Measurements from ENCODE around the gene PRKAG1.

PRKAG1 gene

GRCh38 chr12:48990552-48990951 lies 28.0 kb downstream of the PRKAG1 start:
- in situ Hi-C loops (cut with HindIII; ENCODE audit: low sequenced_read_pairs), result no loop called here

DNA sequence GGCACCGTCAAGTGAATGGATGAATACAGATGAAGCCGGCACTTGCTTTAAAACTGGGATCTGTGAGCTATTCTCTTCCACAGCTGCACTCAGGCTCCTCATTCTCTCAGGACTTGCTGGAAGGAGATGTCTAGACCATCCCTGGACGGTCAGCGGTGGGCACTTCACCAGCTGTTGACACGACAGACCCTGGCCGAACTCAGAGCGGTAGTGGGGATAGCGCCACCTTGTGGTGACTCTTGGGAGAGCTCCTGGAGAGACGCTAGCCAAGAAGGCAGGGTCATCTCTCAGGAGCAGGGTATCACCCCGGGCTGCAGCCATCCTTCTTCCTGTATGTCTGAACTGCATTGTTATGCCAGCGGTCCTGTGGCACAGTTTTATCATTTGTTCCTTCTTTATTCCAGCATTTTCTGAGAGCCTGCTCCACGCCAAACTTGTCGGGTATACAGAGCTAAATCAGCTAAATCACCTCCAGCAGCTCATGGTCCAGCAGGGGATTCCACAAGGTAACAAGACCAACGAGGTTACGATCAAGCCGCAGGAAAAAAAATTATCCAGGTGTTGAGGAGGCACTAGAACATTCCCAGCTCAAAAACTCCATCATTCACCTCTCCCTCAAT lies 30.4 kb downstream of the PRKAG1 start:
- in situ Hi-C loops (cut with HindIII; ENCODE audit: low sequenced_read_pairs), result loop anchor here (5.0 to 10.0 kb wide), 2 partner anchors 51 to 57 kb away; no protein-coding TSS in a partner anchor

DNA sequence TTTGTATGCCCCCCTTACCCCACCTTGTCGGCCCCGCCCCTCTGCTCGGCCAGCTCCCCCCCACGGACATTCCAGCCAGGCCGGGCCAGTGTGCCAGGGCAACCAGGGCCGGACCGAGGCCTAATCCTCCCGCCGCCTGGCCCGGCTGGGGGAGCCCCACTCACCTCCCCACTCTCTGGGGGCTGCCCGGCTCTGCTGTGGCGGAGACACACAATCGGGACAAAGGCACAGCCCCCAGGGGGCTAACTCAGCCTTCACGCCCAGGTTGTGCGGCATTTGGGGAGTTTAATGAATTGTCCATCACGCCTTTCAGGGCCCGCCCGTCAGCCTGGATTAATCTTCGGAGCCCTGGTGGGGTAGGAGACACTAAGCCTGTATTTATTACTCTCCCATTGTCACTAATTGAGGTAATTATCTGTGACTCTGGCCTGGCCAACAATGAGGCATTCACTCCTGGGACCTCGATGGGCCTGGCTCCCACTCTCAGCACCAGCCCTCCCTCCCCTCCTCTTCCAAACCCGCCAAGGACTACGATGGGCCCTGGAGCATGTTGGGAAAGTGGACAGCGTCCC lies 31.8 kb downstream of the PRKAG1 start:
- in situ Hi-C loops (cut with HindIII; ENCODE audit: low sequenced_read_pairs), result loop anchor here (5.0 to 10.0 kb wide), 2 partner anchors 50 to 58 kb away; no protein-coding TSS in a partner anchor

DNA sequence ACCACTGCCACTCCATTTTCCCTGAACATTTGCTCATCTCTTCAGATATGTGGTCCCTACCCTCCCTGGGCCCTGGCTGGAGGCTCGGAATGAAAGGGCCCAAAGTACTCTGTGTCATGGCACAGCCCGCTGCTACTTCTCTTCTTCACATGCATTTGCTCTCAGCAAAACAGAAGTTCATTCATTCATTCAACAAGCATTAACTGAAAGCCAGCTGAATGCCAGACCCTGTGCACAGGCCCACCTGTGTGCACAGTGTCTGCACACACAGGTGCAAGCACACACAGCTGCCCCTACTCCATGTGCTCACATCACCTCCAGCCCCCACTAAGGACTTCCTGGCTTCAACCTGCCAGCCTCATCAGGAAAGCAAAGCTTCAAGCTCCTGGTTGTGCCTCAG lies 32.7 kb downstream of the PRKAG1 start:
- in situ Hi-C loops (cut with HindIII; ENCODE audit: low sequenced_read_pairs), result loop anchor here (5.0 to 10.0 kb wide), 2 partner anchors 49 to 59 kb away; no protein-coding TSS in a partner anchor

DNA sequence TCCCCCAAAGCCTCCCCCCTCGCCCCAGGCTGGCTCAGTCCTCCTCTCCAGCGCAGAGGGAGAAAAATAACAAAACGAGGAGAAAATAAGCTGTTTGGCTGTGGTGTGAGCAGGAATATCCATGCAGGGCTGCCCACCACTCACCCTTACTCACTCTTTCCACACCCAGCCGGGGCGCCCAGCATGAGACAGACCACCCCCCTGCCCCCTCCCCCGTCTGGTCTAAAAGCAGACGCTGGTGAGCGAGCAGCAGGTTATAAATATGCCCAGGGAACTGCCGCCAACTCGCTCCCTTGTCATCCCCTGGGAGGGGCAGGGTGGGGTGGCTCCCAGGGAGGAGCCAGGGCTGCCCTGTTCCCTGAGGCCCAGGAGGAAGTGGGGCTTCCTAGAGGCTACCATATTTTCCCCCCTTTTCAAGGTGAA lies 33.1 kb downstream of the PRKAG1 start:
- in situ Hi-C loops (cut with HindIII; ENCODE audit: low sequenced_read_pairs), result loop anchor here (5.0 to 10.0 kb wide), 2 partner anchors 48 to 59 kb away; no protein-coding TSS in a partner anchor

GRCh38 chr12:48982397-48983080 lies 36.0 kb downstream of the PRKAG1 start:
- in situ Hi-C loops (cut with HindIII; ENCODE audit: low sequenced_read_pairs), result loop anchor here (10.0 kb wide), 1 partner anchor 62 kb away; no protein-coding TSS in a partner anchor

- in situ Hi-C loops (cut with HindIII; ENCODE audit: low sequenced_read_pairs), result loop anchor here (10.0 kb wide), 1 partner anchor 63 kb away; no protein-coding TSS in a partner anchor
Measured at GRCh38 chr12:48981757-48982157, 36.8 kb downstream of the PRKAG1 start.

DNA sequence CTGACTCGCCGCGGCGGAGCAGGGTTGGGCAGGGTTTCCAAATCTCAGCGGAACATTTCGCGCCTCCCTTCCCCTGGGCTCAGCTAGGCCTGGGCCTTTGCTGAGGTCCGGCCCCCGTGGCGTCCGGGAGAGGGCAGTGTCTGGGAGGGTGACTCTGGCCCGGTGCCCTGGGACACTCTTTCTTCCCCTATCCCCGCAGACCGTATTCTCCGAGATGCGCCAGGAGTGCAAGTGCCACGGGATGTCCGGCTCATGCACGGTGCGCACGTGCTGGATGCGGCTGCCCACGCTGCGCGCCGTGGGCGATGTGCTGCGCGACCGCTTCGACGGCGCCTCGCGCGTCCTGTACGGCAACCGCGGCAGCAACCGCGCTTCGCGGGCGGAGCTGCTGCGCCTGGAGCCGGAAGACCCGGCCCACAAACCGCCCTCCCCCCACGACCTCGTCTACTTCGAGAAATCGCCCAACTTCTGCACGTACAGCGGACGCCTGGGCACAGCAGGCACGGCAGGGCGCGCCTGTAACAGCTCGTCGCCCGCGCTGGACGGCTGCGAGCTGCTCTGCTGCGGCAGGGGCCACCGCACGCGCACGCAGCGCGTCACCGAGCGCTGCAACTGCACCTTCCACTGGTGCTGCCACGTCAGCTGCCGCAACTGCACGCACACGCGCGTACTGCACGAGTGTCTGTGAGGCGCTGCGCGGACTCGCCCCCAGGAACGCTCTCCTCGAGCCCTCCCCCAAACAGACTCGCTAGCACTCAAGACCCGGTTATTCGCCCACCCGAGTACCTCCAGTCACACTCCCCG lies 37.4 kb downstream of the PRKAG1 start:
- in situ Hi-C loops (cut with HindIII; ENCODE audit: low sequenced_read_pairs), result loop anchor here (10.0 kb wide), 1 partner anchor 64 kb away; no protein-coding TSS in a partner anchor

GRCh38 chr12:48980389-48980952 lies 38.1 kb downstream of the PRKAG1 start:
- in situ Hi-C loops (cut with HindIII; ENCODE audit: low sequenced_read_pairs), result loop anchor here (10.0 kb wide), 1 partner anchor 64 kb away; no protein-coding TSS in a partner anchor

GRCh38 chr12:48979602-48980388 lies 38.8 kb downstream of the PRKAG1 start:
- in situ Hi-C loops (cut with HindIII; ENCODE audit: low sequenced_read_pairs), result loop anchor here (10.0 kb wide), 1 partner anchor 65 kb away; no protein-coding TSS in a partner anchor

- in situ Hi-C loops (cut with HindIII; ENCODE audit: low sequenced_read_pairs), result no loop called here
Measured at GRCh38 chr12:48978741-48979601, 39.6 kb downstream of the PRKAG1 start.

GRCh38 chr12:48978291-48978740 lies 40.3 kb downstream of the PRKAG1 start, which contains the start of gene WNT1:
WNT1 (plus strand) TSS chr12:48978322; CDS start chr12:48978651, 329 bp downstream.
- in situ Hi-C loops (cut with HindIII; ENCODE audit: low sequenced_read_pairs), result no loop called here

- in situ Hi-C loops (cut with HindIII; ENCODE audit: low sequenced_read_pairs), result no loop called here
Measured at GRCh38 chr12:48977290-48978281, 41.0 kb downstream of the PRKAG1 start.

DNA sequence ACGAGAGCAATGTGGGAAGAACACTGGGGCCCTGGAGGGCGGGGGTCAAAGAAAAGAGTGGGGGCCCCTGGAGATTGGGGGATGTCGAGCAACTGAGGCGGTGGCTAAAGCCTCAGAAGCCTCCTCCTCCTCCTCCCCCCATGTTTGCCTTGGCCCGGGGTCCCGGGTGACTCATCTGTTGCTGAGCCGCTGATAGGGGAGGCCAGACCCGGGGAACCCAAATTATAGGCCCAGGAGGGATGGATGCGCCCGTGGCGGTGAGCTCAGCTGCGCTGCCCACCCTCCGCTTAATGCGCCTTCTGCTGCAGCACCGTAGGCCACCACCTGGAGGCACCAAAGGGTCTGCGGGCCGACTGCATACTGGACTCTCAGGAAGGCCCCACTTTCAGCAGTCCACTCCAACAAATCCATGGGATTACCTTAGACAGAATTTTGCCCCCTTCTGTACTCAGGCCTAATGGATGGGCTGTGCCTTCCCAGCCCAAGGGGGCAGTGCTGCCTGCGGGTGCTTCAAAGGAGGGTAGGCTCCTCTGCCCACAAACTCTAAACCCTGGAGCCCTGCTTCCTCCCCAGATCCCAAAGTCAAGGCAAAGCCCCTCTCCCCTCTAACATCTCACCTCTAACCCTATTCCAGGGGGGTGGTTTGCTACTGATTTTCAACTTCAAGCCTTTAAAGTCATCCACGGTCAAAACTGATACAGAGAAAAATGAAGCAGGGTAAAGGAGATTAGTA lies 44.5 kb downstream of the PRKAG1 start:
- in situ Hi-C loops (cut with HindIII; ENCODE audit: low sequenced_read_pairs), result no loop called here

GRCh38 chr12:48973531-48973930 lies 45.0 kb downstream of the PRKAG1 start:
- in situ Hi-C loops (cut with HindIII; ENCODE audit: low sequenced_read_pairs), result no loop called here

DNA sequence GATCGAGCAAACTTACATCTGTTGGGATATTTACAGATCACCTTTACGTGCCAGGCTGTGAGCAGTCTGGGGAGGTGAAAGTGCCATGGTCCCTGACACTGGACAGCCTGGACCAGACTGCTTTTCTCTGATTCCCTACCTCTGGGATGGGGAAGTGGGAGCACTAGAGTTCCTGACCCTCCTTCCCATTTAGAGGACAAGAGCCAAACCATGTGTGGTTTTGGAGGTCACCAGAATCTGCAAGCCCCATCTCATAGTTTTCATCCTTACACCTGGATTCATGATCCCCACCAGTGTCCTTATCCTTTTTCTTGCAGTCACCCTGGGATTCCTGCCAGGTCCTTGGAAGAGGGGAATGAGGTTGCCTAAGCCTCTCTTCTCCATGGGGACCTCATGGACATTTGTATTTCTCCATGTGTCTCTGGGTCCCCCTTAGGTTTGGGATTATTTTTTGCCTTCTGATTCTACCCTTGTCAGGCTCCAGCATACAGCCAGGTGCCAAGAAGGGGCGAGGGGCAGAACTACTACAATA lies 45.6 kb downstream of the PRKAG1 start:
- in situ Hi-C loops (cut with HindIII; ENCODE audit: low sequenced_read_pairs), result no loop called here
